Hematopoietic multipotent progenitor cell treated with erythropoietin and hydrocortisone succinate and interleukin-3 and kit ligand, for 6 days (in vitro differentiated cells): Measurements from ENCODE around the gene ZRANB2.

ENCODE experiments used
- DNase-seq: peaks from one replicate; pipeline ENCODE4 v3.0.0-alpha.2; 2015

Gene ZRANB2

GRCh38 chr1:71080739-71081696 lies at the start of gene ZRANB2:
ZRANB2 (minus strand) TSS chr1:71081035; CDS start chr1:71080995, 40 bp downstream.
- DNase-seq = peak; percentile 99

- DNase-seq = no peak
These were observed 47.2 kb upstream of the ZRANB2 start for GRCh38 chr1:71128060-71128459.

- no peak for DNase-seq
These were observed 37.3 kb upstream of the ZRANB2 start for GRCh38 chr1:71118086-71118485.

GRCh38 chr1:71116729-71117128 lies 35.9 kb upstream of the ZRANB2 start:
- DNase-seq = no peak

GRCh38 chr1:71106658-71107322 lies 26.0 kb upstream of the ZRANB2 start:
- no peak for DNase-seq

GRCh38 chr1:71104417-71104816 lies 23.6 kb upstream of the ZRANB2 start:
- DNase-seq = no peak

- no peak for DNase-seq
These were observed 21.1 kb upstream of the ZRANB2 start for GRCh38 chr1:71101839-71102376.

GRCh38 chr1:71097428-71097827 lies 16.6 kb upstream of the ZRANB2 start:
- no peak for DNase-seq

- no peak for DNase-seq
These were observed 14.1 kb upstream of the ZRANB2 start for GRCh38 chr1:71094913-71095312.

- DNase-seq = peak; percentile 50
These were observed 13.1 kb upstream of the ZRANB2 start for GRCh38 chr1:71093938-71094337.

GRCh38 chr1:71089536-71090270 lies 8.9 kb upstream of the ZRANB2 start:
- no peak for DNase-seq

GRCh38 chr1:71088645-71089287 lies 7.9 kb upstream of the ZRANB2 start:
- no peak for DNase-seq

GRCh38 chr1:71087713-71088112 lies 6.9 kb upstream of the ZRANB2 start:
- DNase-seq = no peak

GRCh38 chr1:71087060-71087459 lies 6.2 kb upstream of the ZRANB2 start:
- no peak for DNase-seq

- no peak for DNase-seq
These were observed 5.5 kb upstream of the ZRANB2 start for GRCh38 chr1:71086331-71086730.

- DNase-seq = no peak
These were observed 2.4 kb upstream of the ZRANB2 start for GRCh38 chr1:71083271-71083670.

- no peak for DNase-seq
These were observed 854 bp upstream of the ZRANB2 start for GRCh38 chr1:71081697-71082080.

- DNase-seq = peak; percentile 66
These were observed 551 bp downstream of the ZRANB2 start for GRCh38 chr1:71080230-71080738.

- no peak for DNase-seq
These were observed 6.2 kb downstream of the ZRANB2 start for GRCh38 chr1:71074681-71075080.

- no peak for DNase-seq
These were observed 8.6 kb downstream of the ZRANB2 start for GRCh38 chr1:71072273-71072672.

- DNase-seq = no peak
These were observed 9.1 kb downstream of the ZRANB2 start for GRCh38 chr1:71071720-71072119.
